GM18909 (cell line): ENCODE data around the gene FMNL2.

Experiments used
- ATAC-seq: cut with Tn5 transposase; IDR thresholded peaks from one replicate; pipeline ENCODE4 v1.9.1; 2021; ENCODE audit warnings: mild to moderate bottlenecking; ENCODE audit not compliant: unreplicated experiment, poor library complexity

FMNL2 gene

GRCh38 chr2:152542337-152542994, 207.5 kb downstream of the FMNL2 start:
- ATAC-seq = no peak

- no peak for ATAC-seq
These were observed 208.1 kb downstream of the FMNL2 start for GRCh38 chr2:152542995-152543481.

GRCh38 chr2:152543717-152544116, 208.7 kb downstream of the FMNL2 start:
- ATAC-seq = no peak

- ATAC-seq = no peak
These were observed 209.7 kb downstream of the FMNL2 start for GRCh38 chr2:152544638-152545037.

GRCh38 chr2:152546230-152546837, 211.4 kb downstream of the FMNL2 start:
- no peak for ATAC-seq

GRCh38 chr2:152548111-152548875, 213.3 kb downstream of the FMNL2 start:
- ATAC-seq = no peak

- no peak for ATAC-seq
These were observed 214.0 kb downstream of the FMNL2 start for GRCh38 chr2:152548996-152549395.

GRCh38 chr2:152549423-152549822, 214.4 kb downstream of the FMNL2 start:
- ATAC-seq = no peak

GRCh38 chr2:152550386-152550785, 215.4 kb downstream of the FMNL2 start:
- ATAC-seq = no peak

- no peak for ATAC-seq
These were observed 217.9 kb downstream of the FMNL2 start for GRCh38 chr2:152552888-152553287.

- ATAC-seq = no peak
These were observed 218.5 kb downstream of the FMNL2 start for GRCh38 chr2:152553518-152553917.

- no peak for ATAC-seq
These were observed 220.1 kb downstream of the FMNL2 start for GRCh38 chr2:152555048-152555447.

GRCh38 chr2:152556506-152556905, 221.5 kb downstream of the FMNL2 start:
- ATAC-seq = no peak

- ATAC-seq = no peak
These were observed 222.4 kb downstream of the FMNL2 start for GRCh38 chr2:152557273-152557888.

- ATAC-seq = no peak
These were observed 223.4 kb downstream of the FMNL2 start for GRCh38 chr2:152558158-152558984.

GRCh38 chr2:152559008-152559407, 224.0 kb downstream of the FMNL2 start:
- no peak for ATAC-seq

- ATAC-seq = no peak
These were observed 225.2 kb downstream of the FMNL2 start for GRCh38 chr2:152560166-152560565.

GRCh38 chr2:152560873-152561595, 226.1 kb downstream of the FMNL2 start:
- no peak for ATAC-seq

- no peak for ATAC-seq
These were observed 227.4 kb downstream of the FMNL2 start for GRCh38 chr2:152562198-152562884.
